Globus pallidus (tissue), 1 donor: ENCODE measurements around the gene ZNF362.
"Not testable (repeated sequence)": the region's sequence is repeated elsewhere in the genome, so short reads cannot be mapped to it uniquely, and the experiment has no call there.

ENCODE experiments used
- DNase-seq: peaks from one replicate; pipeline ENCODE4 v3.0.0-alpha.2; 2015; ENCODE audit warnings: low spot score

The ZNF362 gene

GRCh38 chr1:33256471-33257206 is at the start of gene ZNF362:
TSS of gene ZNF362 (plus strand) at chr1:33256492. CDS start at chr1:33270575, 14,083 bp downstream.
- peak; percentile 40 for DNase-seq

- no peak for DNase-seq
Measured at GRCh38 chr1:33211972-33212371, 44.3 kb upstream of the ZNF362 start.

GRCh38 chr1:33219886-33220661 is 36.2 kb upstream of the ZNF362 start:
- no peak for DNase-seq

GRCh38 chr1:33220676-33221384 is 35.5 kb upstream of the ZNF362 start:
- no peak for DNase-seq

GRCh38 chr1:33221385-33221758 is 34.9 kb upstream of the ZNF362 start:
- no peak for DNase-seq

GRCh38 chr1:33222381-33222780 is 33.9 kb upstream of the ZNF362 start:
- DNase-seq: no peak

GRCh38 chr1:33224166-33224707 is 32.1 kb upstream of the ZNF362 start:
- DNase-seq: no peak

- DNase-seq: no peak
Measured at GRCh38 chr1:33225586-33225985, 30.7 kb upstream of the ZNF362 start.

GRCh38 chr1:33228935-33229487 is 27.3 kb upstream of the ZNF362 start:
- DNase-seq: no peak

GRCh38 chr1:33231166-33231565 is 25.1 kb upstream of the ZNF362 start:
- no peak for DNase-seq

- DNase-seq: no peak
Measured at GRCh38 chr1:33232716-33233115, 23.6 kb upstream of the ZNF362 start.

GRCh38 chr1:33234131-33234530 is 22.2 kb upstream of the ZNF362 start:
- no peak for DNase-seq

GRCh38 chr1:33234588-33234990 is 21.7 kb upstream of the ZNF362 start:
- DNase-seq: no peak

- DNase-seq: no peak
Measured at GRCh38 chr1:33235521-33235920, 20.8 kb upstream of the ZNF362 start.

GRCh38 chr1:33236498-33236897 is 19.8 kb upstream of the ZNF362 start:
- no peak for DNase-seq

- no peak for DNase-seq
Measured at GRCh38 chr1:33237579-33237978, 18.7 kb upstream of the ZNF362 start.

- DNase-seq: not testable (repeated sequence)
Measured at GRCh38 chr1:33238194-33238724, 18.0 kb upstream of the ZNF362 start.

GRCh38 chr1:33239410-33239809 is 16.9 kb upstream of the ZNF362 start:
- not testable (repeated sequence) for DNase-seq

GRCh38 chr1:33241866-33242265 is 14.4 kb upstream of the ZNF362 start:
- no peak for DNase-seq

- DNase-seq: no peak
Measured at GRCh38 chr1:33242652-33243051, 13.6 kb upstream of the ZNF362 start.

- DNase-seq: no peak
Measured at GRCh38 chr1:33244143-33244808, 12.0 kb upstream of the ZNF362 start.
